A673 (cell line): ENCODE results near the gene RBP3. TPM values are rescaled to one million over a fixed set of nuclear protein-coding genes. Genes with fewer than 3 reads are reported as not detected.

Experiments
- BruUV-seq: library from RNA; stranded (reverse); fragments of 400-500 nt; replicated peaks from 2 replicates; lab custom pipeline; 2021; lab: Mats Ljungman, UMichigan
- CTCF ChIA-PET: fragments of 300-600 bp; sonication (Branson Sonifier 250); formaldehyde crosslinking; loops from one replicate; lab custom pipeline; 2022; ENCODE audit warnings: antibody characterized with exemption; lab: Charles Lee
- POLR2A ChIA-PET: fragments of 300-600 bp; sonication (Branson Sonifier 250); formaldehyde crosslinking; loops from one replicate; lab custom pipeline; 2022; ENCODE audit warnings: antibody characterized with exemption; ENCODE audit not compliant: low non-redundant PET; lab: Charles Lee
- DNase-seq: peaks from one replicate; pipeline ENCODE4 v3.0.0-alpha.2; 2015; ENCODE audit warnings: low spot score
- H3K27ac ChIP-seq: fragments of 200-600 bp; sonication (generic); 2 replicates; pipeline ENCODE4 v1.5.1; 2016; ENCODE audit warnings: mixed run types, low read depth, mild to moderate bottlenecking, mixed read lengths, antibody characterized with exemption, low read length; ENCODE audit not compliant: poor library complexity, severe bottlenecking
- H3K27me3 ChIP-seq: fragments of 200-600 bp; sonication (generic); replicated peaks from 2 replicates; pipeline ENCODE4 v1.6.1; 2017; ENCODE audit warnings: mixed run types, low read depth, mild to moderate bottlenecking, mixed read lengths, antibody characterized with exemption, low read length; ENCODE audit not compliant: insufficient read depth, poor library complexity
- H3K36me3 ChIP-seq: fragments of 200-600 bp; sonication (generic); 2 replicates; pipeline ENCODE4 v1.6.1; 2016; ENCODE audit warnings: mixed run types, mild to moderate bottlenecking, mixed read lengths, antibody characterized with exemption, low read length; ENCODE audit not compliant: insufficient read depth, poor library complexity, severe bottlenecking
- H3K4me1 ChIP-seq: fragments of 200-600 bp; sonication (generic); 2 replicates; pipeline ENCODE4 v1.6.1; 2017; ENCODE audit warnings: mixed run types, mild to moderate bottlenecking, mixed read lengths, antibody characterized with exemption, low read length; ENCODE audit not compliant: insufficient read depth, poor library complexity, severe bottlenecking
- H3K4me3 ChIP-seq: fragments of 200-600 bp; sonication (generic); 2 replicates; pipeline ENCODE4 v1.5.1; 2016; ENCODE audit warnings: low read depth, mixed run types, mild to moderate bottlenecking, mixed read lengths, low read length; ENCODE audit not compliant: poor library complexity, severe bottlenecking
- H3K9me3 ChIP-seq: fragments of 200-600 bp; sonication (generic); 2 replicates; pipeline ENCODE4 v1.6.1; 2016; ENCODE audit warnings: mixed run types, low read depth, mild to moderate bottlenecking, mixed read lengths, antibody characterized with exemption, low read length; ENCODE audit not compliant: poor library complexity, severe bottlenecking
- EZH2 ChIP-seq: fragments of 200-600 bp; sonication (generic); IDR thresholded peaks from 2 replicates; pipeline ENCODE4 v1.6.1; 2017; ENCODE audit warnings: borderline replicate concordance, low read depth, mild to moderate bottlenecking, mixed read lengths, antibody characterized with exemption, low read length; ENCODE audit not compliant: poor library complexity, severe bottlenecking
- intact Hi-C: fragments of 100-400 bp; cut with micrococcal nuclease; formaldehyde crosslinking; loops from one replicate; pipeline ENCODE4 v1.10.0; 2022; ENCODE audit not compliant: unreplicated experiment
- total RNA-seq: library from RNA; stranded (reverse); gene quantifications from 2 replicates; pipeline ENCODE4 v1.2.3, GENCODE V29; 2021
- TF ChIP-seq, protein P1 (sequence below): fragments of 300-800, 200-600 bp; sonication (generic); conservative IDR thresholded peaks from 2 replicates; pipeline ENCODE4 v1.5.1; 2017; ENCODE audit warnings: low read depth, mild to moderate bottlenecking, antibody characterized with exemption, low read length, moderate library complexity, mixed read lengths

Gene RBP3
- total RNA-seq, 1 experiment from 2014 or later: not detected

DNA sequence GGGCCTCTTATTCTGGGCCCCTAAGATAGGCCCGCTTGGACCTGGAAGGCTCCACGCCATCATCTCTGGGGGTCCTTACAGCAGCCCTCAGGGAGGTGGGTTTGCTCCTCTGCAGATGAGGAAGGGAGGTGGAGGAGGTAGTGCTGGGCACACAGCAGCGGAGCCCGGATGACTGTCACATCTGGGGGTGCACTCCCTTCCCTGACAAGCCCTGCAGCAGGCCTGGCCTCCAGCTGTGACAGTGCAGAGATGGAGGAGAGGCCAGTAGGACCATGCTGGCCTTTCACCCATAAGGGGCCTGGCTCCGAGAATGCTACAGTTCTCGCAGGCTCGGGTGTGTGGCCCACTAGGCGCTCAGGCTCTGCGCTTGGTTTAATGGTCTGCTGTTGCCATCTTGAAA is 16.7 kb upstream of the RBP3 start:
- no peak for TF ChIP-seq EZH2
- TF ChIP-seq, protein P1, sequence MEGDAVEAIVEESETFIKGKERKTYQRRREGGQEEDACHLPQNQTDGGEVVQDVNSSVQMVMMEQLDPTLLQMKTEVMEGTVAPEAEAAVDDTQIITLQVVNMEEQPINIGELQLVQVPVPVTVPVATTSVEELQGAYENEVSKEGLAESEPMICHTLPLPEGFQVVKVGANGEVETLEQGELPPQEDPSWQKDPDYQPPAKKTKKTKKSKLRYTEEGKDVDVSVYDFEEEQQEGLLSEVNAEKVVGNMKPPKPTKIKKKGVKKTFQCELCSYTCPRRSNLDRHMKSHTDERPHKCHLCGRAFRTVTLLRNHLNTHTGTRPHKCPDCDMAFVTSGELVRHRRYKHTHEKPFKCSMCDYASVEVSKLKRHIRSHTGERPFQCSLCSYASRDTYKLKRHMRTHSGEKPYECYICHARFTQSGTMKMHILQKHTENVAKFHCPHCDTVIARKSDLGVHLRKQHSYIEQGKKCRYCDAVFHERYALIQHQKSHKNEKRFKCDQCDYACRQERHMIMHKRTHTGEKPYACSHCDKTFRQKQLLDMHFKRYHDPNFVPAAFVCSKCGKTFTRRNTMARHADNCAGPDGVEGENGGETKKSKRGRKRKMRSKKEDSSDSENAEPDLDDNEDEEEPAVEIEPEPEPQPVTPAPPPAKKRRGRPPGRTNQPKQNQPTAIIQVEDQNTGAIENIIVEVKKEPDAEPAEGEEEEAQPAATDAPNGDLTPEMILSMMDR: no peak
- Histone ChIP-seq H3K27me3 (no peaks in the 10 kb centered on the region), H3K4me3 (no peak overlapping the region), H3K36me3 (no peaks in the 10 kb centered on the region), H3K4me1 (no peaks in the 10 kb centered on the region), H3K27ac (no peak overlapping the region), H3K9me3 (no peaks in the 10 kb centered on the region)
- CTCF ChIA-PET: no interaction called here
- POLR2A ChIA-PET: no interaction called here
- BruUV-seq: no TSS peak
- no peak for DNase-seq
- intact Hi-C loops: no loop called here

DNA sequence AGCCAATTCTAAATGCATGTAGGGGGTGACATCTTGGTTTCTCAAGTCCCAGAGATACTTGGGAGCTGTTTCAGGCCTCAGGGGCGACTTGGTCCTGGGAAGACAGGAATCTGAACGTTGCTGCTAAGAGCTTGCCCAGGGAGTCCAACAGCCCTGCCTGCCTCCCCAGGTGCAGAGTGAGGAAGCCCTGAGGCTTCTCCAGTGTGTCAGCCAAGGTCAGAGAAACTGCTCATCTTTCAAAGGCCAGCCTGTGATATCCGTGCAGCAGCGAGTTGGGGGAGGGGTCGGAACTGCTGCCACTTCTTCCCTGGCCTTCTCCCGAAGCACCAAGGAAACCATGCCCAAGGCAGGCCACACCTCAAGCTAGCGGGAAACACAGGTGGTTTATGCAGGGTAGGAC is 16.2 kb upstream of the RBP3 start:
- intact Hi-C loops: no loop called here
- CTCF ChIA-PET: no interaction called here
- Histone ChIP-seq H3K9me3 (no peaks in the 10 kb centered on the region), H3K4me3 (no peak overlapping the region), H3K27me3 (no peaks in the 10 kb centered on the region), H3K27ac (no peak overlapping the region), H3K36me3 (no peaks in the 10 kb centered on the region), H3K4me1 (no peaks in the 10 kb centered on the region)
- no TSS peak for BruUV-seq
- TF ChIP-seq, protein P1: no peak
- TF ChIP-seq EZH2: no peak
- POLR2A ChIA-PET: no interaction called here
- DNase-seq: no peak

DNA sequence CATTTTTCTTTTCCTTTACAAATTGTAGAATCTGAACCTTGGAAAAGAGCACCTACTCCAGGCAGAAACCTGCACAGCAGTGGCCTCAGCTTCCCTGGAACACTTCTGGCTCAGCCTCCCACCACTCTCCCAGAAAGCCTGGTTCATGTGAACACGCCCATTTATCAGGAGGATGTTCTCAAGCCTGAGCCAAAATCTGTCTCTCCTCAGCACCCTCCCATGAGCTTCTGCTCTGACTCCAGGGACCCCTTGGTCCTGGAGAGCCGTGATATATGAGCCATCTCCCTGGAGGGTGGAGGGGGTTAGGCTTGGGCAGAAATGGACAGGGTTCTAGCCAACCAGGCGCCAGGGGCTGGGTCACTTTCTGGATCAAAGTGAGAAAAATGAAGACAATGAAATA is 15.8 kb upstream of the RBP3 start:
- no peaks in the 10 kb centered on the region for H3K4me1 ChIP-seq
- no peak for DNase-seq
- ChIA-PET CTCF (no interaction called here), POLR2A (no interaction called here)
- no TSS peak for BruUV-seq
- no peak for TF ChIP-seq EZH2
- TF ChIP-seq, protein P1: no peak
- no peaks in the 10 kb centered on the region for H3K9me3 ChIP-seq
- no peak overlapping the region for H3K4me3 ChIP-seq
- H3K27me3 ChIP-seq: no peaks in the 10 kb centered on the region
- no peaks in the 10 kb centered on the region for H3K36me3 ChIP-seq
- H3K27ac ChIP-seq: no peak overlapping the region
- intact Hi-C loops: no loop called here
